ENCODE measurements around the gene PIK3AP1. TPM values are rescaled to one million over a fixed set of nuclear protein-coding genes. Genes with fewer than 3 reads are reported as not detected.

PIK3AP1 gene
- total and polyA plus RNA-seq, 4 donors, result 27.3 to 137 (median 50.9) TPM

- TF ChIP-seq EGR1 (IDR thresholded peaks at IDR 0.05; ENCODE audit: low read depth in 2 of 2) (no peak), RAD21 (IDR thresholded peaks at IDR 0.05) (no peak), FOXA1 (IDR thresholded peaks at IDR 0.05) (no peak), RXRA (IDR thresholded peaks at IDR 0.05) (no peak), HNF4G (IDR thresholded peaks at IDR 0.05) (no peak), NR2F2 (IDR thresholded peaks at IDR 0.05) (no peak), ATF3 (IDR thresholded peaks at IDR 0.05) (no peak), ZBTB33 (IDR thresholded peaks at IDR 0.05) (no peak), MAX (IDR thresholded peaks at IDR 0.05) (no peak), CTCF (IDR thresholded peaks at IDR 0.05; ENCODE audit: low read depth, low read length, missing input control) (no peak), FOXA2 (IDR thresholded peaks at IDR 0.05) (no peak), JUND (IDR thresholded peaks at IDR 0.05) (no peak), SP1 (IDR thresholded peaks at IDR 0.05) (no peak), YY1 (IDR thresholded peaks at IDR 0.05) (no peak), GABPA (IDR thresholded peaks at IDR 0.05 in 1 of 2, conservative IDR thresholded peaks at IDR 0.05 in 1 of 2) (no peak), TAF1 (conservative IDR thresholded peaks at IDR 0.05) (no peak), HNF4A (conservative IDR thresholded peaks at IDR 0.05) (no peak)
- TF ChIP-seq, protein P1, sequence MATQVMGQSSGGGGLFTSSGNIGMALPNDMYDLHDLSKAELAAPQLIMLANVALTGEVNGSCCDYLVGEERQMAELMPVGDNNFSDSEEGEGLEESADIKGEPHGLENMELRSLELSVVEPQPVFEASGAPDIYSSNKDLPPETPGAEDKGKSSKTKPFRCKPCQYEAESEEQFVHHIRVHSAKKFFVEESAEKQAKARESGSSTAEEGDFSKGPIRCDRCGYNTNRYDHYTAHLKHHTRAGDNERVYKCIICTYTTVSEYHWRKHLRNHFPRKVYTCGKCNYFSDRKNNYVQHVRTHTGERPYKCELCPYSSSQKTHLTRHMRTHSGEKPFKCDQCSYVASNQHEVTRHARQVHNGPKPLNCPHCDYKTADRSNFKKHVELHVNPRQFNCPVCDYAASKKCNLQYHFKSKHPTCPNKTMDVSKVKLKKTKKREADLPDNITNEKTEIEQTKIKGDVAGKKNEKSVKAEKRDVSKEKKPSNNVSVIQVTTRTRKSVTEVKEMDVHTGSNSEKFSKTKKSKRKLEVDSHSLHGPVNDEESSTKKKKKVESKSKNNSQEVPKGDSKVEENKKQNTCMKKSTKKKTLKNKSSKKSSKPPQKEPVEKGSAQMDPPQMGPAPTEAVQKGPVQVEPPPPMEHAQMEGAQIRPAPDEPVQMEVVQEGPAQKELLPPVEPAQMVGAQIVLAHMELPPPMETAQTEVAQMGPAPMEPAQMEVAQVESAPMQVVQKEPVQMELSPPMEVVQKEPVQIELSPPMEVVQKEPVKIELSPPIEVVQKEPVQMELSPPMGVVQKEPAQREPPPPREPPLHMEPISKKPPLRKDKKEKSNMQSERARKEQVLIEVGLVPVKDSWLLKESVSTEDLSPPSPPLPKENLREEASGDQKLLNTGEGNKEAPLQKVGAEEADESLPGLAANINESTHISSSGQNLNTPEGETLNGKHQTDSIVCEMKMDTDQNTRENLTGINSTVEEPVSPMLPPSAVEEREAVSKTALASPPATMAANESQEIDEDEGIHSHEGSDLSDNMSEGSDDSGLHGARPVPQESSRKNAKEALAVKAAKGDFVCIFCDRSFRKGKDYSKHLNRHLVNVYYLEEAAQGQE (IDR thresholded peaks at IDR 0.05), result no peak
- Histone ChIP-seq H3K27ac (ENCODE audit: low read depth in 1 of 2, low read length in 2 of 2) (no peak overlapping the region), H3K27me3 (ENCODE audit: control insufficient read depth in 4 of 4, insufficient read depth in 4 of 4, low read length in 3 of 4) (no peaks in the 10 kb centered on the region), H3K36me3 (ENCODE audit: control insufficient read depth in 4 of 4, insufficient read depth in 3 of 4, low read depth in 1 of 4, low read length in 3 of 4) (no peaks in the 10 kb centered on the region), H3K9ac (ENCODE audit: low read depth in 1 of 2, low read length in 2 of 2) (no peak overlapping the region), H3K4me1 (ENCODE audit: control insufficient read depth in 4 of 4, insufficient read depth in 4 of 4, low read length in 3 of 4) (peaks cover 0 to 27% (median 8%) of the 10 kb centered on the region in 4 donors), H3K9me3 (ENCODE audit: control insufficient read depth in 4 of 4, low read length in 3 of 4) (no peaks in the 10 kb centered on the region), H3K4me3 (ENCODE audit: low read depth in 1 of 3, low read length in 3 of 3) (no peak overlapping the region)
- no peak for DNase-seq (ENCODE audit: low spot score)
- WGBS, result 85% methylated on average over 9 of the region's 9 CpGs
These were observed 29.3 kb downstream of the PIK3AP1 start for GRCh38 chr10:96690755-96691730.
